H1 (cell line): ENCODE measurements around the gene FARP2. TPM values are rescaled to one million over a fixed set of nuclear protein-coding genes. Genes with fewer than 3 reads are reported as not detected.

ENCODE experiments used
- BCL11A ChIP-seq, 2 experiments: IDR thresholded peaks; one replicate each; pipeline ENCODE4 v1.6.1; 2011; ENCODE audit warnings: low read depth in 2 of 2, low read length in 2 of 2, mild to moderate bottlenecking in 2 of 2
- GABPA ChIP-seq: IDR thresholded peaks from 2 replicates; pipeline ENCODE4 v1.6.1; 2011; ENCODE audit warnings: mild to moderate bottlenecking, low read length, moderate library complexity, borderline replicate concordance; ENCODE audit not compliant: insufficient read depth
- GTF2F1 ChIP-seq: IDR thresholded peaks from 2 replicates; pipeline ENCODE4 v1.6.1; 2012; ENCODE audit warnings: low read depth, low read length, improper control_type of control experiment, borderline replicate concordance
- HDAC2 ChIP-seq, 2 experiments: fragments of 300-600 bp in 1 of 2; sonication (generic) in 1 of 2; IDR thresholded peaks; 2 replicates each; pipeline ENCODE4 v1.6.1; 2011 to 2012; ENCODE audit warnings: low read depth in 2 of 2, low read length in 2 of 2, mild to moderate bottlenecking in 2 of 2, moderate library complexity in 2 of 2, borderline replicate concordance in 1 of 2, inconsistent platforms in 1 of 2
- KDM1A ChIP-seq: fragments of 200-600, 300-600 bp; sonication (generic); IDR thresholded peaks from 2 replicates; pipeline ENCODE4 v1.7.1; 2016; ENCODE audit warnings: mild to moderate bottlenecking, low read length, borderline replicate concordance
- NANOG ChIP-seq: IDR thresholded peaks from 2 replicates; pipeline ENCODE4 v1.6.1; 2011; ENCODE audit warnings: low read length, low read depth, mild to moderate bottlenecking, inconsistent platforms; ENCODE audit not compliant: insufficient read depth, poor library complexity, severe bottlenecking
- POU5F1 ChIP-seq: IDR thresholded peaks from 2 replicates; pipeline ENCODE4 v1.6.1; 2011; ENCODE audit warnings: low read depth, mild to moderate bottlenecking, low read length, moderate library complexity
- RXRA ChIP-seq: IDR thresholded peaks from 2 replicates; pipeline ENCODE4 v1.6.1; 2011; ENCODE audit warnings: low read depth, mild to moderate bottlenecking, low read length, moderate library complexity; ENCODE audit not compliant: insufficient read depth
- SIX5 ChIP-seq: IDR thresholded peaks from 2 replicates; pipeline ENCODE4 v1.6.1; 2011; ENCODE audit warnings: mild to moderate bottlenecking, low read depth, low read length
- SP1 ChIP-seq: IDR thresholded peaks from 2 replicates; pipeline ENCODE4 v1.6.1; 2011; ENCODE audit warnings: low read depth, low read length
- TBP ChIP-seq: IDR thresholded peaks from 2 replicates; pipeline ENCODE4 v1.6.1; 2011; ENCODE audit warnings: low read depth, low read length, improper control_type of control experiment
- polyA plus RNA-seq, 7 experiments: library from polyadenylated mRNA; depleted of rRNA in 3 of 7; stranded (reverse) in 5 of 7; unstranded in 2 of 7; fragments of >200 nt in 5 of 7; fragments of 200-250 nt in 2 of 7; gene quantifications; 1 replicate in 5 of 7; 2 replicates in 1 of 7; 4 replicates in 1 of 7; pipeline versions ENCODE4 v1.2.1 to v1.2.3, GENCODE V29; 2011 to 2013; ENCODE audit warnings: missing spikeins in 2 of 7, mixed read lengths in 2 of 7
- total RNA-seq: library from RNA; stranded (reverse); fragmentation: NEBNext Ultra II Directional; extraction: Animal tissue kit (Norgen Biotek cat#: 25700); gene quantifications from 2 replicates; pipeline ENCODE4 v1.2.1, GENCODE V29; 2021

The FARP2 gene
- total and polyA plus RNA-seq, 2 of the 8 experiments (the other 6 are each of a cell fraction or from before 2014, with no cell fraction given) = 12.4 to 33.4 TPM

DNA sequence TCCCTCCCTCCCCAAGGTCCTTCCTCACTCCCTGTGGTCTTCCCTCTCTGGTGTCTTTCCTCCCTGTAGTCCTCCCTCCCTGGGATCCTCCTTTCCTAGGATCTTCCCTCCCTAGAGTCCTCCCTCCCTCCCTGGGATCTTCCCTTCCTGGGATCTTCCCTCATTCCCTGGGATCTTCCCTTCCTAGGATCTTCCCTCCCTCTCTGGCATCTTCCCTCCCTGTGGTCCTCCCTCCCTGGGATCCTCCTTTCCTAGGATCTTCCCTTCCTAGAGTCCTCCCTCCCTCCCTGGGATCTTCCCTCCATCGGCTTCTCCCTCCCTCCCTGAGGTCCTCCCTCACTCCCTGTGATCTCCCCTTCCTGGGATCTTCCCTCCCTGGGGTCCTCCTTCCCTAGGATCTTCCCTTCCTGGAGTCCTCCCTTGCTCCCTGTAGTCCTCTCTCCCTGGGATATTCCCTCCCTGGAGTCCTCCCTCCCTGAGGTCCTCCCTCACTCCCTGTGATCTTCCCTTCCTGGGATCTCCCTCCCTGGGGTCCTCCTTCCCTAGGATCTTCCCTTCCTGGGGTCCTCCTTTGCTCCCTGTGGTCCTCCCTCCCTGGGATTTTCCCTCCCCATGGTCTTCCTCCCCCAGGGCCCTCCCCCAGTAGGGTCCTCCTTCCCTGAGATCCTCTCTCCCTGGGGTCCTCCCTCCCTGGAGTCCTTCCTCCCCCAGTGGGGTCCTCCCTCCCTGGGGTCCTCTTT lies 129.3 kb downstream of the FARP2 start (continued):
- TF ChIP-seq NANOG (no peak), KDM1A (no peak), GABPA (no peak), POU5F1 (no peak), HDAC2 (IDR thresholded peaks at IDR 0.05; ENCODE audit: borderline replicate concordance in 1 of 2, low read depth in 2 of 2, low read length in 2 of 2) (no peak), GTF2F1 (no peak), BCL11A (IDR thresholded peaks at IDR 0.05; ENCODE audit: low read depth in 2 of 2, low read length in 2 of 2) (no peak), RXRA (no peak), SIX5 (no peak), SP1 (no peak), TBP (no peak)
